ENCODE results near the gene C1QTNF12.
A peak's percentile ranks its signal among the peaks of the same experiment; 100 is the strongest.

C1QTNF12 gene

DNA sequence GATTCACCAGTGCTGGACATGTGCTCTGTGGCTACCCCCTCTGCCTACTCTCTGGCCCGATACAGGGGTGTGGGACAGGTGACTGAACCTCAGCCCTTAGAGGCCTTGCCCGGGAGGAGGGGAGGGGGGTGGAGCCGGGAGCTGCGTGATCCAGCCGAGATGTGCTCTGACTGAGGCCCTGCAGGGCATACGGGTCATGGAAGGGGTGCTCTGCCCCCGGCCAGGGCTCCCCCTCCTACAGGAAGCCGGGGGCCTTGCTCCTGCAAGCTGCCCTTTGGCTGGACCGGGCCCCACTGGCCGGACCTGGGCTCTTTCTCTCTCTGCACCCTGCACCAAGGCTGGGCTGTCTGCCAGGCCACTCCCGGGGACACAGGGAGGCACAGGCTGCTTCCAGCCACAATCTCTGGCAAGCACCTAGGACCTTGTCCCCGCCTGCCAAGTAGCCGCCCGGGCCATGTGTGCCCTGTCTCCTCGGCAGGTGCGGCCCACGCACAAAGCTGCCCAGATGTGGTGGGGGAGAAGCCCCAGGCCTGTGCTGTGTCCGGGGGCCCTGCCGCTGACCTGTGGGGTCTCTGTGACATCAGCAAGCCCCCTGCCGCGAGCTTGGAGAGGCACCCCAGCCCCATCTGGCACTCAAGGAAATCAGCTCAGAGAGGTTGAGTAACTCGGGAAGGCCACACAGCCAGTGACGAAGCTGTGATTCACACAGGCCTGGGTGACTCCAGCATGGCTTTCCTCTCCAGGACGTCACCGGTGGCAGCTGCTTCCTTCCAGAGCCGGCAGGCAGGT is 35.2 kb upstream of the C1QTNF12 start:
- DNase-seq = no peak

GRCh38 chr1:1280782-1281481 is 34.4 kb upstream of the C1QTNF12 start:
- no peak for DNase-seq

DNA sequence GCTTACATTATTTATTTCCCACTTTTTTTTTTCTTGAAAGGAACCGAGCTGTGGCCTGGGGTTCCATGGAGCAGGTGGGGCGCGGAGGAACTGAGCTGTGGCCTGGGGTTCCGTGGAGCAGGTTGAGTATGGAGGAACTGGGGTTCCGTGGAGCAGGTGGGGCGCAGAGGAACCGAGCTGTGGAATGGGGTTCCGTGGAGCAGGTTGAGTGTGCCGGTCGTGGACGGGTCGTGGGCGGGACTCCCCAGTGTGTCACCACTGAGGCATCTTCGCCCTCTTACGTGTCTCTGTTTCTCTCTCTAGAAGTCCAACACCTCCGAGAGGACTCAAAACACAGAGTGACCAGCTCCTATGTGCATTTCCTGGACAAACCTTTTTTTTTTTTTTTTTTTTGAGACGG is 32.5 kb upstream of the C1QTNF12 start:
- DNase-seq = no peak

- no peak for DNase-seq
Measured at GRCh38 chr1:1278620-1279019, 32.1 kb upstream of the C1QTNF12 start.

- no peak for DNase-seq
Measured at GRCh38 chr1:1275836-1276235, 29.3 kb upstream of the C1QTNF12 start.

DNA sequence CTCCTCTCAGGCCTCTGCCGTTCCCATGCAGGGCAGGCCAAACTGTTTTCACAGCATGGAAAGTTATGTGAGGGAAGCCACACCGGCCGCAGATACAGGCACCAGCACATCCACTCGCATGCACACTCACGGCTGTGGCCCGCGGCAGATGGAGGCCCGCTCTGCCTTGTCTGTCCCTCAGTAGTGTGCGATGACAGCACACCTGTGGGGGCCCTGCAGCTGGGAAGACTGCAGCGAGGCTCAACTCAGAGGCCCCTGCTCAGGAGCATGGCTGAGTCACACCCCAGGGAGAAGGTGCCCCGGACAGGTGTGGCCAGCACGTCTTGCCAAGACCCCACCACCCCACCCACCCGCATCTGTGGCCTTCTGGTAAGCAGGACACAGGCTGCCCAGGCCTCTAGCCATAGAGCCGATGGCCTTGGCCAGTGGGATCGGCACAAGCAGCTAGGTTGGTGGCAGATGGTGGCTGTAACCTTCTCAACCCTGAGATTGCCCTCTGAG is 28.5 kb upstream of the C1QTNF12 start:
- DNase-seq = no peak

GRCh38 chr1:1274299-1274930 is 27.9 kb upstream of the C1QTNF12 start:
- no peak for DNase-seq

DNA sequence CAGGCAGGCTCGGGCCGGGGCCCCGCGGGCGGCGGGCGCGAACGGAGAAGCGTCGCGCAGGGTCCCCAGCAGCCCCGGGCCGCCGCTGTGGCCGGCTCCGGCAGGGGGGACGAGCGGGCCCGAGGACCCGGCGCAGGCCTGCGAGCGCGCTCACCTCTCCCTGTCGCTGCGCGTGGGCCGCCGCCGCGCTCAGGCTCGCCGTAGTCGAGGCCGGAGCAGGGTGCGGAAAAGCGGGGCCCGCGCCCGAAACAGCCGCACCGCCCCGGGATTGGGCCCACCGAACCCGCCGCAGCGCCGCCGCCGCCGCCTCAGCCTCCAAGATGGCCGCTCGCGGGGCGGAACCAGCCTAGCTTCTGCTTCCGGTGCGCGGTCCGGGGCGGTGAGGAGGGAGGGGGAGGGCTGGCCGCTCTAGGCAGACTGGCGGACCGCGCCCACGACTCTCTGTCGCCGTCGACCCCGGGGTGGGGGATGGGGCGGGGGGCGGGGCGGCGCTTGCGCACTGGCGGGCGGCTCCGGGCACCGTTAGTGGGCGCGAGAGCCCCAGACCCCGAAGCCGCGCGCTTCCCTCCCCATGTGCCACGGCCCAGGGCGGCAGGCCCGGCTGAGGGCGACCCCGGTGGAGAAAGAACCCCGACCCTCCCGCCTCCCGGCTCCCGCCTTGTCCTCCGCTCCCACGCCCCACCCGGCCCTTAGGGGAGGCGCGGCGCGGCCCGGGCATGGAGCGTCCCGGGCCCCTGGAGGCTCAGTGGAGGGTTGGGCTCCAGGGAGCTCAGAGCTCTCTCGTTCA is 27.2 kb upstream of the C1QTNF12 start, which contains the start of gene UBE2J2:
Gene UBE2J2 (minus strand): TSS at position 343 of the 787 bp plus-strand sequence. CDS start 5,862 bp downstream, outside the sequence.
- peak; percentile 92 for DNase-seq

- no peak for DNase-seq
Measured at GRCh38 chr1:1273209-1273511, 26.6 kb upstream of the C1QTNF12 start.

DNA sequence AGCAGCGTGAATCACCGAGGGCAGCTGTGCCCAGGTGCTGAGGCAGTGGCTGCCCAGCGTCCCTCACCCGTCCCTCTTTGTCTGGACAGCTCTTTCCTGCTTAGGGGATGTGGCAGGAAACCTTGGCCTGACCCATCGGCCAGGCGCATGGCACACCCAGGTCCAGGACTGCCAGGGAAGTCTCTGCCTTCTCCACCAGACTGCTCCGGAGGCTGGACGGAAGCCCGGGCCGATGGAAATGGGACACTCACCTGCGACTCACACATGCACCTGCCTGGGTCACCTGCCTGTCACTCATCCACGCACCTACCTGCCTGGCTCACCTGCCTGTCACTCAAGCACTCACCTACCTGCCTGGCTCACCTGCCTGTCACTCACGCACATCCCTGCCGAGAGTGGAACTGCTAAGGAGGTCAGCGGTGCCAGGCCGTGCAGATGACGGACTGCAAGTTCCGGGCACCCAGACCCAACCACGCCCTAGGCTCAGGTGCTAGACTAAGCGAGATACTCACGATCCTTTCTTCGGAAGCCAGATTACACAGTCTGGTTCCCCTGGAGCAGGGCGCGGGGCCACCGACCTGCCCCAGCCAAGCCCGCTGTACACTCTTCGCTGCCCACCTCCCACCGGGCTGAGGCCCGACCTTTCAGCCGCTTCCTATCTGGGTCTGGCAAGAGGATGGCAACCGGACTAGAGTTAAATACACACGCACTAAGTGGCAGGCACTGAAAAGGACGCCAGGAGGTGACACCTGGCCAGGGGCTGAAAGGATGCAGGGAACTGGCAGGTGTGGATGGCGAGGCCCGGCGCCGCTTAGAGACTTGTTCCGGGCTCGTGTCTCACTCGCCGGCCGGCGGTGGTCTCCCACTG is 26.1 kb upstream of the C1QTNF12 start:
- no peak for DNase-seq

- DNase-seq = no peak
Measured at GRCh38 chr1:1270813-1271212, 24.3 kb upstream of the C1QTNF12 start.

DNA sequence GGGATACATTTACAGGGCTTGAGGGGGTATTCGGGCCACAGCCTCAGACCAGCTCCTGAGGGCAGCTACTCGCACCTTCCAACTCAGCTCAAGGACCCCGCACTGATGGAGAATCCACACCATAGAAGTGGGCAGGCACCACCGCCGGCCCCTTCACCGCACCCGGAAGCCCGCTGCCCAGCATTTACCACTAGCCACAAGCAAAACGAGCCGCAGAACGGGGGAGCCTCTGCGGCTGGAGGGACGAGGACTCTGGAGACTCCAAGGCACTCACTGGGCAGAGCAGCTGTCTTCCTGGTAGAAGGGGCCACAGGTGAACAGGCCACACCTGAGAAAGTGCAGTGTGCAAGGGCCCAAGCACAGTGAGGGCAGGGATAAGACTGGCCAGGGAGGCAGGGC is 21.8 kb upstream of the C1QTNF12 start:
- DNase-seq = no peak

DNA sequence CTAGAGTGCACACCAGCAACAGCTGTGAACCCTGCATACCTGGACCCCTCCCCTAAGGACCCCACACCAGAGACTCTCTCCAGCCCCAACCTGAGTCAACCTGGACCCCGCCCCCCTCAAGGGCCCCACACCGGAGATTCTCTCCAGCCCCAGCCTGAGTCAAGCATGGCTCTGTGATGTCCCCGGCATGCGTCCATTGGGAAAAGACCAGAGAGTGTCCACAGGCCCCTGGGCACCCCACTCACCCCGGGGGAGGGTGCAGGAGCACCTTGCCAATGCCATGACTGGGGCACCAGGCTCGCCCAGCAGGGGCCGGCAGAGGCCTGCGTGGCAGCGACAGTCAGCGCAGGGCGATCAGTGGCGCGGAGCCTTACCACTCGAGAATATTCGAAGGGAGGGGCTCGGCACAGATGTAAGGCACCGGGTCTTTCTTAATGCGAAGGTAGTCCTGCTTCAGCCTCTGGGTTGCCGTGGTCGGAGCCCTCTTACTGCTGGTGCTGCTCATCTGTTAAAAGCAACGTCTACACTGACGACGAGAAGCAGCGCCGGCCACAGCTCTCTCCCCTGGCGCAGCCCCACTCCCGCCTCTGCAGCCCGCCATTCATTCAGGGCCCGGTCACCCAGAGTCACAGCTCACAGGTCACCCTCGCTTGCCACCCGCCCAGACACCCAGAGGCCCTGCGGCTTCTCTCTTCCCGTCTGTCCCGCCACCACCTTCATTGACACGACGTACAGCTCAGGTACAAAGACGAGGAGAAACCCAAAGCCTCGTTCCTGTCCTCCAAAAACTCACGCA is 21.2 kb upstream of the C1QTNF12 start:
- no peak for DNase-seq

DNA sequence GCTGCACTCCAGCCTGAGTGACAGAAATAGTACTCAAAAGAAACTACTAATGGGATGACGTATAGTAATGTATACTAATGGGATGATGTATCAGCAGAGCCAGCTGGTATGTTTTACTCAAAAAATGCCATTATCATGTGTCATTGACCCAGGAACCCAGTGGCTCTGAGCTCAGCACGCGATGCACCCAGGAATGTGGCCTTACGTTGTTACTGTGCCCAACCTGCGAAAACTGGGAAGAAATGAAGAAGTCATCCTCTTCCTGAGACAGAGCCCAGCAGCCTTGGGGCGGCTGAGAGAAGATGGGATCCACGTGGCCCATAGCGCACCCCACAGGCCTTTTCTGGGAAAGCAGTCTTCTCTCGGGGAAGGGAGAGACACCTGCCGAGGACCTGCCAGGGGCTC is 18.3 kb upstream of the C1QTNF12 start:
- DNase-seq = no peak

DNA sequence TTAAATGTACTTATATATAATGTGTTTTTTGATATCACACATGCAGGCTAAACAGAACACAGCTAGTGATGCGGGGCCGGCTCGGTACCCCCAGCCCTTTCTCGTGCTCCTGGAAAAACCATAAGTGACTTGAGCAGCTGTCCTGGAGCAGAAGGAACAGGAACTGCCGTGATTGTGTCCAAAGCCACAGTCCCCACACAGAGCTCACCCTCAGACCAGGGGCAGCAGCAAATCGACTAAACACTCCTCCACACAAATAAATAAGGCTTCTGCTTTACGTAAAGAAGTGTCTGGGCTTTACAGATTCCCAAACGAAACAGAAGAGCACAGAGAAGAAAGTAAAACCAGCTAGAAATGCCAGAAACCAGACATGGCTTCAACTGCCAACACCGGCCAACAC is 17.5 kb upstream of the C1QTNF12 start:
- no peak for DNase-seq

DNA sequence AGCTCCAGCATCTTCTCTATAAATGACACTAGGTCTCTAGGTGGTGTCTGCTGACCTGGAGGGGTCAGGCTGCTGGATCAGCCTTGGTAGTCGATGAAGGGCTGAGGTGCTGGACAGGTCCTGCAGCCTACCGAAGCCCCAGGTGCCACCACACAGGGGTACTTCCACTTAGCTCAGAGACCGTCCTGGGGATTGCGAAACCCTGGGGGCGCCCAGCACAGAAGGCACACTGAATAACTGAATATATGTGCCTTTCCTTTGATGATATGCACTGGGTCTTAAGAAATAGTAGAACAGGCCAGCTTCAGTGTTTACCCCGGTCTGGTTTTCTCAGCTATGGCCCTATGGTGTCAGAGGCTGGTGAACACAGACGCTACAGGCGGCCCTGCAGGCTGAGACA is 16.2 kb upstream of the C1QTNF12 start:
- no peak for DNase-seq

DNA sequence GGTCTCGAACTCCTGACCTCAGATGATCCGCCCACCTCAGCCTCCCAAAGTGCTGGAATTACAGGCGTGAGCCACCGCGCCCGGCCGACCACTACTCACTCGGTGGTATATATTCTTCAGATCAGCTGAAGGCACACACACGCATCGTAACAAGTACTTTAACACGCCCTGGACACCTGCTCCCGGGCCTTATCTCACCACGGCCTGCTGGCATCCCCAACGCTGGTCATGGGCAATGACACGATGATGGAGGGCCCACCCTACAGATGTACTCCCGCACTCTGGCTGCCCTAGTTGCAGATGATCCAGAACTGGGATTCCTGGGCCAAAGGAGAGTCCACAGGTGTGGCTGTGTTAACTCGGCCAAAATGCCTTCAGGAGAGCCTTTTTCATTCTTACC is 15.5 kb upstream of the C1QTNF12 start:
- DNase-seq = no peak

GRCh38 chr1:1260843-1261560 is 14.5 kb upstream of the C1QTNF12 start:
- no peak for DNase-seq

GRCh38 chr1:1259951-1260600 is 13.6 kb upstream of the C1QTNF12 start:
- DNase-seq = no peak

DNA sequence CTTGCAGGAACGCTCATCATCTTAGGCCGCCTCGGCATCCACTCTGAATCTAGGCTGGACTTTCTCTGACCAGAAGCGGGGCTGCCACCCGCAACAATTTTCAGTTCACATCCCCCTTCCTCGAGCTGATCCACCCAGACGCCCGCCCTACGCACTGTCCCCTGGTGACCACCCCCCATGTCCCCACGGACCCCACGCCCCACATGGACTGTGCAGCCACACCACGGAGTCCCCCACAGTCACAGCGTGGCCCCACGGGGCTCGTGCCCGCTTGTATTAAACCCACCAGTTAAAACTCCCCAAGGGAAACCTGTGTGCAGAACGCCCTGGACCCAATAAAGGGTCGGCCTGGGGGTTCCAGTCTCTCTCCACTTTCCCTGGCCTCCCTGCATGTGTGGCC is 13.0 kb upstream of the C1QTNF12 start:
- no peak for DNase-seq
